Measurements from ENCODE around the gene CNKSR3.

GRCh38 chr6:154542747-154543146, 32.3 kb upstream of the CNKSR3 start:
- TF ChIP-seq POLR2A (IDR thresholded peaks at IDR 0.05; ENCODE audit: low read depth, low read length), result no peak
- no peak for TF ChIP-seq SPI1 (IDR thresholded peaks at IDR 0.05; ENCODE audit: low read depth, low read length)
- TF ChIP-seq POLR2AphosphoS5 (IDR thresholded peaks at IDR 0.05; ENCODE audit: low read depth, low read length), result no peak
- no peak for TF ChIP-seq TAF1 (IDR thresholded peaks at IDR 0.05; ENCODE audit: low read depth, low read length)
- no peak for TF ChIP-seq POU2F2 (IDR thresholded peaks at IDR 0.05; ENCODE audit: low read depth, low read length)

Data from GM12891 (cell line).